HG03342 (cell line): ENCODE measurements around the gene KLHDC3.
"Not testable (repeated sequence)": the region's sequence is repeated elsewhere in the genome, so short reads cannot be mapped to it uniquely, and the experiment has no call there.

Experiments
- ATAC-seq: cut with Tn5 transposase; IDR thresholded peaks from one replicate; pipeline ENCODE4 v1.9.1; 2021; ENCODE audit warnings: mild to moderate bottlenecking, moderate library complexity; ENCODE audit not compliant: unreplicated experiment

Gene KLHDC3

GRCh38 chr6:43026365-43026764 is 12.3 kb downstream of the KLHDC3 start:
- no peak for ATAC-seq

GRCh38 chr6:43029120-43029519 is 15.1 kb downstream of the KLHDC3 start:
- ATAC-seq, result no peak

- ATAC-seq, result no peak
Observed at GRCh38 chr6:43032326-43032725, 18.3 kb downstream of the KLHDC3 start.

GRCh38 chr6:43033496-43034189 is 19.6 kb downstream of the KLHDC3 start:
- no peak for ATAC-seq

- no peak for ATAC-seq
Observed at GRCh38 chr6:43034190-43034525, 20.1 kb downstream of the KLHDC3 start.

GRCh38 chr6:43035495-43036194 is 21.6 kb downstream of the KLHDC3 start:
- ATAC-seq, result no peak

- ATAC-seq, result no peak
Observed at GRCh38 chr6:43036712-43037111, 22.7 kb downstream of the KLHDC3 start.

- no peak for ATAC-seq
Observed at GRCh38 chr6:43037197-43037596, 23.1 kb downstream of the KLHDC3 start.

- no peak for ATAC-seq
Observed at GRCh38 chr6:43037706-43038105, 23.7 kb downstream of the KLHDC3 start.

- no peak for ATAC-seq
Observed at GRCh38 chr6:43038727-43039126, 24.7 kb downstream of the KLHDC3 start.

- no peak for ATAC-seq
Observed at GRCh38 chr6:43040542-43041257, 26.7 kb downstream of the KLHDC3 start.

GRCh38 chr6:43041475-43041874 is 27.4 kb downstream of the KLHDC3 start:
- not testable (repeated sequence) for ATAC-seq

GRCh38 chr6:43043310-43043709 is 29.3 kb downstream of the KLHDC3 start:
- no peak for ATAC-seq

GRCh38 chr6:43045371-43045930 is 31.4 kb downstream of the KLHDC3 start:
- no peak for ATAC-seq

GRCh38 chr6:43047998-43048397 is 33.9 kb downstream of the KLHDC3 start:
- no peak for ATAC-seq

GRCh38 chr6:43050981-43051380 is 36.9 kb downstream of the KLHDC3 start:
- ATAC-seq, result no peak

- ATAC-seq, result no peak
Observed at GRCh38 chr6:43052225-43052841, 38.3 kb downstream of the KLHDC3 start.

GRCh38 chr6:43052842-43053544 is 38.9 kb downstream of the KLHDC3 start:
- ATAC-seq, result peak; percentile 11

GRCh38 chr6:43053545-43054205 is 39.6 kb downstream of the KLHDC3 start, which contains the start of gene CUL7:
Gene CUL7 (minus strand): TSS chr6:43053851. CDS start chr6:43052788, 1,063 bp downstream.
- peak; percentile 89 for ATAC-seq
